ENCODE results near the gene FAM171A2. TPM values are rescaled to one million over a fixed set of nuclear protein-coding genes. Genes with fewer than 3 reads are reported as not detected.

Gene FAM171A2
- total RNA-seq, 1 donor = 9.2 TPM

- no peak for DNase-seq (ENCODE audit: low read depth in 2 of 3, low spot score in 2 of 3)
Measured at GRCh38 chr17:44309472-44309871, 54.2 kb downstream of the FAM171A2 start.

GRCh38 chr17:44308865-44309264 lies 54.8 kb downstream of the FAM171A2 start:
- DNase-seq (ENCODE audit: low read depth in 2 of 3, low spot score in 2 of 3) = peak in 1 of 3 donors; percentile 13

- peak; percentile 75 to 91 (median 89) for DNase-seq (ENCODE audit: low read depth in 2 of 3, low spot score in 2 of 3)
Measured at GRCh38 chr17:44308320-44308818, 55.3 kb downstream of the FAM171A2 start, which contains the start of gene RUNDC3A. RUNDC3A (plus strand) TSS chr17:44308601; CDS start chr17:44308833, 232 bp downstream.

GRCh38 chr17:44307387-44308186 lies 56.1 kb downstream of the FAM171A2 start:
- DNase-seq (ENCODE audit: low read depth in 2 of 3, low spot score in 2 of 3) = peak in 1 of 3 donors; percentile 12

GRCh38 chr17:44304651-44305050 lies 59.0 kb downstream of the FAM171A2 start:
- no peak for DNase-seq (ENCODE audit: low read depth in 2 of 3, low spot score in 2 of 3)

Small RNA genes within 50 kb of the gene (small RNA-seq; reads per million reads assigned to genes)
- gene RF00012 (0.61 reads per million), gene RN7SL258P (not detected), gene RNU6-453P (not detected)

Other genes starting within 250 kb of the FAM171A2 start
- gene HDAC5, start 240.2 kb downstream of the FAM171A2 start, total RNA-seq = 102 TPM
- 3.5 TPM for gene HROB, start 221.9 kb downstream of the FAM171A2 start, total RNA-seq
- gene ASB16, start 193.1 kb downstream of the FAM171A2 start, total RNA-seq = not detected
- 56.8 TPM for gene TMUB2, start 176.9 kb downstream of the FAM171A2 start, total RNA-seq
- 34.2 TPM for gene ATXN7L3, start 164.0 kb downstream of the FAM171A2 start, total RNA-seq
- 58.7 TPM for gene UBTF, start 144.2 kb downstream of the FAM171A2 start, total RNA-seq
- 0.81 TPM for gene SLC4A1, start 95.7 kb downstream of the FAM171A2 start, total RNA-seq
- 1.6 TPM for gene RUNDC3A, start 55.3 kb downstream of the FAM171A2 start, total RNA-seq
- gene SLC25A39, start 39.0 kb downstream of the FAM171A2 start, total RNA-seq = 98.3 TPM
- 263 TPM for gene GRN, start 18.6 kb downstream of the FAM171A2 start, total RNA-seq
- 80.8 TPM for gene ITGA2B, start 25.8 kb upstream of the FAM171A2 start, total RNA-seq
- 15.3 TPM for gene GPATCH8, start 139.6 kb upstream of the FAM171A2 start, total RNA-seq
- gene FZD2, start 193.6 kb upstream of the FAM171A2 start, total RNA-seq = 1.1 TPM

Data from hematopoietic multipotent progenitor cell (in vitro differentiated cells).